IPS-NIHi11 (cell line): ENCODE results near the gene FHL2.

ENCODE experiments used
- DNase-seq: peaks from one replicate; pipeline ENCODE4 v3.0.0; 2012; ENCODE audit warnings: mixed read lengths, low spot score

FHL2 gene

GRCh38 chr2:105378276-105378840 is 20.5 kb downstream of the FHL2 start:
- DNase-seq: no peak

GRCh38 chr2:105377871-105378270 is 21.0 kb downstream of the FHL2 start:
- no peak for DNase-seq

- DNase-seq: no peak
These were observed 22.0 kb downstream of the FHL2 start for GRCh38 chr2:105376789-105377240.

- no peak for DNase-seq
These were observed 22.8 kb downstream of the FHL2 start for GRCh38 chr2:105376010-105376409.

- no peak for DNase-seq
These were observed 23.8 kb downstream of the FHL2 start for GRCh38 chr2:105375001-105375561.

- no peak for DNase-seq
These were observed 24.9 kb downstream of the FHL2 start for GRCh38 chr2:105373895-105374401.

GRCh38 chr2:105373344-105373781 is 25.5 kb downstream of the FHL2 start:
- no peak for DNase-seq

GRCh38 chr2:105371810-105372209 is 27.0 kb downstream of the FHL2 start:
- no peak for DNase-seq

GRCh38 chr2:105371156-105371555 is 27.7 kb downstream of the FHL2 start:
- DNase-seq: no peak

GRCh38 chr2:105369777-105370690 is 28.8 kb downstream of the FHL2 start:
- DNase-seq: peak; percentile 82

- DNase-seq: no peak
These were observed 30.0 kb downstream of the FHL2 start for GRCh38 chr2:105368759-105369408.

- no peak for DNase-seq
These were observed 33.6 kb downstream of the FHL2 start for GRCh38 chr2:105365206-105365605.

GRCh38 chr2:105364436-105365139 is 34.3 kb downstream of the FHL2 start:
- DNase-seq: no peak

- DNase-seq: no peak
These were observed 35.8 kb downstream of the FHL2 start for GRCh38 chr2:105362862-105363591.

- DNase-seq: no peak
These were observed 37.6 kb downstream of the FHL2 start for GRCh38 chr2:105361102-105361889.

- DNase-seq: no peak
These were observed 40.3 kb downstream of the FHL2 start for GRCh38 chr2:105358593-105358992.

- no peak for DNase-seq
These were observed 41.7 kb downstream of the FHL2 start for GRCh38 chr2:105357122-105357521.

GRCh38 chr2:105344704-105345345 is 54.0 kb downstream of the FHL2 start:
- no peak for DNase-seq

- no peak for DNase-seq
These were observed 59.4 kb downstream of the FHL2 start for GRCh38 chr2:105339414-105339813.

GRCh38 chr2:105338020-105338385 is 60.8 kb downstream of the FHL2 start:
- no peak for DNase-seq
